Fibroblast of pulmonary artery (primary cell): ENCODE data around the gene C20orf144.
A peak's percentile ranks its signal among the peaks of the same experiment; 100 is the strongest.

Source experiments
- DNase-seq: peaks from one replicate; pipeline ENCODE4 v3.0.0-alpha.2; 2010; ENCODE audit warnings: low read depth
- H3K4me3 ChIP-seq: replicated peaks from 2 replicates; pipeline ENCODE4 v1.5.1; 2011; ENCODE audit warnings: low read depth, mild to moderate bottlenecking, control low read depth, low read length, moderate library complexity
- TF ChIP-seq, protein P1 (sequence below): IDR thresholded peaks from 2 replicates; pipeline ENCODE4 v1.5.1; 2011; ENCODE audit warnings: mild to moderate bottlenecking, control low read depth, low read length, inconsistent platforms; ENCODE audit errors: missing control alignments

The C20orf144 gene

DNA sequence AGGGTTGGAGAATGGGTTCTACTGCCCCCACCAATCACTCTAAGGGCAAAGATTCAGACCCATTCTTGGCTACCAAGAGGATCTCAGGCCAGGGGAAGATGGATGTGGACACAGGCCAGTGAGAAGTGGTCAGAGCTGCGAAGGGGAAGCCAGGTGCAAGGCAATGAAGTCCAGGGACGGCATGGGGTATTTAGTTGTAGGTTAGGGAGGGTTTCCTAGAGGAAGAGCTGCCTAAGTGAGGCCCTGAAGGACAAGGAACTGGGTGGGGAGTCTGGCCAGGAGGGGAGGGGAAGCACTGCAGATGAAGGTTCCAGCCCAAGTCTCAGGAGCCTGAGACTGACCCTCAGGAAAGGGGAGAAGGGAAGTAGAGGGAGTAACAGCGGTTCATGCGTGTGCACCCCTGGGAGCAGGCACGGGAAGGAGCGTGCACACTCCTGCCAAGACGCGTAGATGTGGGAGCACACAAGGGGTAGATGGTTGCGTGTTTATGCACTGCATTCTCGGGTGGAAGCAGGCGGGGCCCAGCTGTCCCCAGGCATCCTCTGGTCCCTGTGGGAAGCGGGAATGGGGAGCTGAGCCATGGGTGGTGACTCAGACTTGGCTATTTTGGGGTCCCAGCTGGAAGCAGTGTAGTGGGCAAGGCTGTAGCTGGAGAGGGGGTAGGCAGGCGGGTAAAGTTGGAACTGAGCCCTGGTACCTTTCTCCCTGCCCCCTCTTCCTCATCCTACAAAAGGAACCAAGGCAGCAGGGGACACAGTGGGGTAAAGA is 7.9 kb downstream of the C20orf144 start:
- no peak overlapping the region for H3K4me3 ChIP-seq
- TF ChIP-seq, protein P1, sequence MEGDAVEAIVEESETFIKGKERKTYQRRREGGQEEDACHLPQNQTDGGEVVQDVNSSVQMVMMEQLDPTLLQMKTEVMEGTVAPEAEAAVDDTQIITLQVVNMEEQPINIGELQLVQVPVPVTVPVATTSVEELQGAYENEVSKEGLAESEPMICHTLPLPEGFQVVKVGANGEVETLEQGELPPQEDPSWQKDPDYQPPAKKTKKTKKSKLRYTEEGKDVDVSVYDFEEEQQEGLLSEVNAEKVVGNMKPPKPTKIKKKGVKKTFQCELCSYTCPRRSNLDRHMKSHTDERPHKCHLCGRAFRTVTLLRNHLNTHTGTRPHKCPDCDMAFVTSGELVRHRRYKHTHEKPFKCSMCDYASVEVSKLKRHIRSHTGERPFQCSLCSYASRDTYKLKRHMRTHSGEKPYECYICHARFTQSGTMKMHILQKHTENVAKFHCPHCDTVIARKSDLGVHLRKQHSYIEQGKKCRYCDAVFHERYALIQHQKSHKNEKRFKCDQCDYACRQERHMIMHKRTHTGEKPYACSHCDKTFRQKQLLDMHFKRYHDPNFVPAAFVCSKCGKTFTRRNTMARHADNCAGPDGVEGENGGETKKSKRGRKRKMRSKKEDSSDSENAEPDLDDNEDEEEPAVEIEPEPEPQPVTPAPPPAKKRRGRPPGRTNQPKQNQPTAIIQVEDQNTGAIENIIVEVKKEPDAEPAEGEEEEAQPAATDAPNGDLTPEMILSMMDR, result no peak
- DNase-seq, result no peak

DNA sequence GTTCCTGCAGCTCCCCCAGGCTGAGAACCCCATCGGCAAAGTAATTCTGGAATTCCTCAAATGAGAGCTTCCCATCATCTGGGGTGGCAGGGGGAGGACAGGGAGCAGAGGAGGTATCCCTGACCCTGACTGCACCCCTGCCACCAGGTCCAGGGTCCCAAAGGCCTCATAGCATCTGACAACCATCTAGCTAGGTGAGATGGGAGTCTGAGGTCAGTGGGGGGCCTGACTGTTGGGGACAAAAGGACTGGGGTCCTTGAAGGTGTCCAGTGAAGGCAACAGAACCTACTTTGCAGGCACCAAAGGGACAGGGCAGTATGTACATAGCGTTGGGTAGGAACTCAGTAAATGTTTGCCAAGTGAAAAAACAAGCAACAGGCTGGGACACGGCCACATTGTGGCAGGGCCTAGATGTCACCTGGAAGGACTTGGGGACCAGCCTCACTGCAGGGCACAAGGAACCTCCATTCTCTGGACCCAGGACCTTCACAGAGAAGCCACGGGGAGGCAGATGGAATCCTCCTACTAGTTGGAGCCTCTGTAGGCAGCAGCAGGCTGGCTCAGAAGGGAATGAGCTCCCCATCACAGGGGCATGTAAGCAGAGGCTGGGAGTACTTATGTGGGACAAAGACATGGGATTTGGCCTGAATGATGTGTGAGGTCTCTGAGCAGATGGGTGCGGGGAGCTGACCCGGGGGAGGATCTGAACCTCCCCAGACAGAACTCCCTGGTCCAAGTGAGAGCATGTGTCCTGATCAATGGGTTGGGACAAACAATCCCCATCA is 8.8 kb downstream of the C20orf144 start:
- DNase-seq, result no peak
- H3K4me3 ChIP-seq, result no peak overlapping the region
- TF ChIP-seq, protein P1, result no peak

DNA sequence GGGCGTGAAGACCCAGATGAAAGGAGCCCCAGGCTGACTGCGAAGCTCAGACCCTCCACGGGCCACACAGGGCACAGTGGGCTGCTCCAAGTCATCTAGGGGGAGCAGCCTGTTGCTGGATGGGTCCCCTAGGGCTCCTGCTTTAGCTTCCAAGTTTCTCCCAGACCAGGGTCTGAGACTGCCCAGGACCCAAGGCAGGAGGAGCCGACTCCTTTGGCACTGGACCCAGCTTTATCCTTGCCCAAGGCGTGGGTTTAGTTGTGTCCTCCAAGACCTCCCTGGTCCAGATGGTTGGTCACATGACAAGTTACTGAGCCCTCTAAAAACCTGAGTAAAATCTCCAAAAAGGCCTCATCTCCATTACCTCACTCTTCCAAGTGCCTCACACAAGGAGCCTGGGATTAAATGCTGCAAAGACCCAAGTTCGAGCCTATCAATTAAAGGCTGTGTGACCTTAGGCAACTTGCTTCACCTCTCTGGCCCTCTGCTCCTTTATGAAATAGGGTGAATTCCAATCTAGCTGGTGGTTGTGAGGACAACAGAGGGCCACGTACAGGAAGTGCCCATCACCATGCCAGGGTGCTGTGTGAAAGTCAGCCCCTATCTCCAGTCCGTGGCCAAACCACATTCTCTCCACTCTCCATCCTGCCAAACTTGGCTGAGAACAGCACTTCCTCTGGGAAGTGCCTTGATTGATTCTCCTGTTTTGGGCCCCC is 9.6 kb downstream of the C20orf144 start:
- DNase-seq, result no peak
- TF ChIP-seq, protein P1, result no peak
- H3K4me3 ChIP-seq, result no peak overlapping the region

DNA sequence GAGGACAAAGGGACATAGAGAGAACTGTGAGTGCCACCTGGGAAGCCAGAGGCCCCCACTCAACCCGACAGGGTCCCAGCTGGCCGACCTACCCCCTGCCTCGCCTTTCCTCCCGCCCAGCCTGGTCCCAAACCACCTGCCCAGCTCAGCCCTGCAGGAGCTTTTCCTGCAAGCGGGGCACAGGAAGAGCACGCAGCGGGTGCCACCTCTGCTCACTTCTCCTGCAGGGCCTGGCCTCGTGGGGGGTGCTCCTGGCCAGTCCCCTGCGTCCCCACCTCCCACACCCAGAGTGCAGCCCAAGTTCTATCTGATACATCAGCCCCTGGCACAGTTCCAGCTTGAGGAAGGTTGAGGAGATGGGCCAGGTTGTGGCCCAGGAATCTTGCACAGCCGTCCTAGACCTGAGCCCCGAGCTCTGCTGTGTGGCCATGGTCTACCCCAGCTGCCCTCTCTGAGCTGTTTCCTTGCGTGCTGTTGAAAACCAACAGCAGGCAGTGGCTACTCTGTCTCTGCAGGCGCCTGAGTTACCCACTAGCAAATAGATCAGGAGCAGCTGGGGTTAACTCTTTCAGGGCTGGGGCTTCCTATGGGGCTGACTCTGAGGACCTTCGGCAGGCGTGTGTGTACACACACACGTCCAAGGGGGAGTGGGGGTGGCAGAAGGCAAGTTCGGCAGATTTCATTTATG is 10.4 kb downstream of the C20orf144 start:
- peak overlapping the region; percentile 74 for H3K4me3 ChIP-seq
- TF ChIP-seq, protein P1, result no peak
- DNase-seq, result no peak

DNA sequence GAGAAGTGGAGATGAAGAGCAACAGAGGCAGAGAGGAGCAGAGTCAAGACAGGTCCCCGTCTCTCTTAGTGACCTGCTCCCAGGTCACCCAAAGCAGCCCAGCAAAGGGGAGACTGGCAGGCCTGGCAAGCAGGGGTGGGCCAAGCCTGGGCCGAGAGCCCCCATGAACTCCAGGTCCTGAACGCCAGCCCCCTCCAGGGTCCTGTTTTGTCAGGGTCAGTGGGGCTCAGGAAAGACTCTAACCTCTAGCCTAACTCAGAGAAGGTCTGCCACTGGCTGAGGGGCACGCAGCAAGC is 10.9 kb downstream of the C20orf144 start:
- peak overlapping the region; percentile 74 for H3K4me3 ChIP-seq
- TF ChIP-seq, protein P1, result no peak
- DNase-seq, result no peak

DNA sequence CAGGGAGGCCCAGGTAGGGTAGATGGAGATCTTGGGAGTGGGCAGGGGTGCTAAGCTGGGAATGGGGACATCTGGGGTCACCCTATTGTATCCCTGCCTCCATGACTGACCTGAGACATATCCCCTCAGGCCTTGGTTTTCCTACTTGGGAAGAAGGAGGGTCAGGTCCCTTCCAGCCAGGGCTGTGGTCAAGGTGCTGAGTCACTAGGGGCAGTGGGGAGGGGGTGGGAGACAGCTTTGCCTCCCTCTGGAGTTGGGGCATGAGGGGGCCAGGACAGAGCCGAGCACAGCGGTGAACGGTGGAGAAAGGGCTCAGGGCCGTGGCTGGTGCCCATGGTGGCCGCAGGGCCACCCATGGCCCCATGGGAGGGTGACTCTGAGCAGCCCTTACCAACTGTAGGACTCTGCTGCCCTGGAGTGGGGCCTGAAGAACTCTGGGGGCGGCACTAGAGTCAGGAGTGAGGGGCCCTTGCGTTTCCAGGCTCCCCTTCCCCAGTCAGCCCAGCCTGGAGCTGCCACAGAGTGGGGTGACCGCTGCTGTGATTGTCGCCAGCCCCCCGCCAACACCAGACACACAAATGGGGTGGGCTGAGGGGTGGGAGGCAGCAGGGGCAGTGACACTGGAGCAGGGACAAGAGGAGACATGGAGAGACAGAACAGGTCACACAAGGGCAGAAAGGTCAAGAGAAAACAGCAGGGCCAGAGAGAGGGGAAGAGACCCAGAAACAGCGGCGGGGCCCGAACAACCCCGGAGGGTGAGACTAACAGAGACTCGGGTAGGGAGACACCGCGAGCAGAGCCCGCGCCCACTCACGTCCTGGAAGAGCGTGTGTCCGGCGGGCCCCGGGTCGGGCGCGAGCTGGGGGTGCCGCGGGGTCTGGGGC is 11.5 kb downstream of the C20orf144 start:
- peak overlapping the region; percentile 74 for H3K4me3 ChIP-seq
- TF ChIP-seq, protein P1, result no peak
- no peak for DNase-seq
